Endothelial cell of umbilical vein (primary cell): ENCODE results near the gene SNRNP200.

Experiments
- EZH2 ChIP-seq: IDR thresholded peaks from 2 replicates; pipeline ENCODE4 v1.6.1; 2012; ENCODE audit warnings: borderline replicate concordance, low read depth, mild to moderate bottlenecking, moderate library complexity, low read length, inconsistent platforms; ENCODE audit not compliant: severe bottlenecking
- FOS ChIP-seq: IDR thresholded peaks from 2 replicates; pipeline ENCODE4 v1.6.1; 2011; ENCODE audit warnings: mild to moderate bottlenecking, low read length, moderate library complexity, borderline replicate concordance; ENCODE audit not compliant: insufficient read depth
- JUN ChIP-seq: IDR thresholded peaks from 2 replicates; pipeline ENCODE4 v1.6.1; 2011; ENCODE audit warnings: borderline replicate concordance, low read depth; ENCODE audit not compliant: insufficient read length, insufficient read depth
- MYC ChIP-seq: IDR thresholded peaks from one replicate; pipeline ENCODE4 v1.6.1; 2011; ENCODE audit warnings: mild to moderate bottlenecking, low read depth, low read length
- POLR2A ChIP-seq: IDR thresholded peaks from 2 replicates; pipeline ENCODE4 v1.6.1; 2012; ENCODE audit warnings: low read depth, mild to moderate bottlenecking, control low read depth, low read length
- POLR2AphosphoS5 ChIP-seq: IDR thresholded peaks from 2 replicates; pipeline ENCODE4 v1.6.1; 2012; ENCODE audit warnings: low read depth, mild to moderate bottlenecking, control low read depth, low read length, moderate library complexity; ENCODE audit not compliant: insufficient read depth
- TF ChIP-seq, protein P1 (sequence below), 2 donors: IDR thresholded peaks; 1 replicate in 1 of 2; 2 replicates in 1 of 2; pipeline ENCODE4 v1.5.1; 2011; ENCODE audit warnings: low read length in 2 of 2, mild to moderate bottlenecking in 2 of 2, moderate library complexity in 2 of 2, control low read depth in 1 of 2, inconsistent platforms in 1 of 2, low read depth in 1 of 2; ENCODE audit not compliant: insufficient read depth in 1 of 2; ENCODE audit errors: extremely low read depth in 1 of 2

- no peak for TF ChIP-seq POLR2A
- TF ChIP-seq POLR2AphosphoS5: no peak
- no peak for TF ChIP-seq JUN
- TF ChIP-seq, protein P1, sequence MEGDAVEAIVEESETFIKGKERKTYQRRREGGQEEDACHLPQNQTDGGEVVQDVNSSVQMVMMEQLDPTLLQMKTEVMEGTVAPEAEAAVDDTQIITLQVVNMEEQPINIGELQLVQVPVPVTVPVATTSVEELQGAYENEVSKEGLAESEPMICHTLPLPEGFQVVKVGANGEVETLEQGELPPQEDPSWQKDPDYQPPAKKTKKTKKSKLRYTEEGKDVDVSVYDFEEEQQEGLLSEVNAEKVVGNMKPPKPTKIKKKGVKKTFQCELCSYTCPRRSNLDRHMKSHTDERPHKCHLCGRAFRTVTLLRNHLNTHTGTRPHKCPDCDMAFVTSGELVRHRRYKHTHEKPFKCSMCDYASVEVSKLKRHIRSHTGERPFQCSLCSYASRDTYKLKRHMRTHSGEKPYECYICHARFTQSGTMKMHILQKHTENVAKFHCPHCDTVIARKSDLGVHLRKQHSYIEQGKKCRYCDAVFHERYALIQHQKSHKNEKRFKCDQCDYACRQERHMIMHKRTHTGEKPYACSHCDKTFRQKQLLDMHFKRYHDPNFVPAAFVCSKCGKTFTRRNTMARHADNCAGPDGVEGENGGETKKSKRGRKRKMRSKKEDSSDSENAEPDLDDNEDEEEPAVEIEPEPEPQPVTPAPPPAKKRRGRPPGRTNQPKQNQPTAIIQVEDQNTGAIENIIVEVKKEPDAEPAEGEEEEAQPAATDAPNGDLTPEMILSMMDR (IDR thresholded peaks at IDR 0.05; ENCODE audit: extremely low read depth in 1 of 2, insufficient read depth in 1 of 2, low read depth in 1 of 2, low read length in 2 of 2): no peak
- TF ChIP-seq MYC: no peak
- TF ChIP-seq EZH2: no peak
- TF ChIP-seq FOS: no peak
Measured at GRCh38 chr2:96305979-96306308, 598 bp upstream of the SNRNP200 start.
